HepG2 (cell line): ENCODE measurements around the gene SPNS3. TPM values are rescaled to one million over a fixed set of nuclear protein-coding genes. Genes with fewer than 3 reads are reported as not detected.

ENCODE experiments used
- ATAC-seq: fragments of 200-7000 bp; cut with Tn5 transposase; 3 replicates; pipeline ENCODE4 v1.9.1; 2020; ENCODE audit warnings: mild to moderate bottlenecking, moderate library complexity
- BruUV-seq: library from RNA; stranded (reverse); fragments of 400-500 nt; replicated peaks from 2 replicates; lab custom pipeline; 2021; lab: Mats Ljungman, UMichigan
- CTCF ChIA-PET: fragments of 300-600 bp; formaldehyde crosslinking; extraction: SDS; loops from one replicate; lab custom pipeline; 2021; ENCODE audit warnings: low total read pairs, inconsistent platforms, low intra/inter-chr PET ratio; lab: Yijun Ruan, JAX
- POLR2A ChIA-PET: fragments of 350-600 bp; sonication (Branson Sonifier 250); formaldehyde crosslinking; loops from one replicate; lab custom pipeline; 2020; ENCODE audit warnings: antibody characterized with exemption, inconsistent platforms; lab: Yijun Ruan, JAX
- DNase-seq: peaks from one replicate; pipeline ENCODE4 v3.0.0-alpha.2; 2015; ENCODE audit warnings: low spot score
- FAIRE-seq: peaks from 3 replicates; lab custom pipeline; 2011; peaks lifted over from hg19 to GRCh38; lab: Jason Lieb, UNC
- H2AFZ ChIP-seq: one replicate; pipeline ENCODE4 v1.6.1; 2011; ENCODE audit warnings: low read length, inconsistent platforms
- H3K27ac ChIP-seq: fragments of 300-600 bp; 3 replicates; pipeline ENCODE4 v1.8.0; 2011; ENCODE audit warnings: mixed run types, mild to moderate bottlenecking, mixed read lengths, low read length, inconsistent platforms; ENCODE audit not compliant: insufficient read depth; ENCODE audit errors: extremely low read length
- H3K27me3 ChIP-seq, 2 experiments: fragments of 200-600 bp in 1 of 2; 2 replicates in 1 of 2; 3 replicates in 1 of 2; pipeline versions ENCODE4 v1.6.0 to v1.8.0; 2011; ENCODE audit warnings: low read length in 2 of 2, mild to moderate bottlenecking in 2 of 2, moderate library complexity in 2 of 2, inconsistent platforms in 1 of 2; ENCODE audit not compliant: insufficient read depth in 2 of 2, control insufficient read depth in 1 of 2
- H3K36me3 ChIP-seq, 2 experiments: fragments of 200-600 bp in 1 of 2; replicated peaks in 1 of 2; 2 replicates in 1 of 2; 3 replicates in 1 of 2; pipeline versions ENCODE4 v1.5.1 to v1.8.0; 2011; ENCODE audit warnings: low read length in 2 of 2, inconsistent platforms in 1 of 2; ENCODE audit not compliant: insufficient read depth in 2 of 2, control insufficient read depth in 1 of 2
- H3K4me1 ChIP-seq: 2 replicates; pipeline ENCODE4 v1.5.1; 2012; ENCODE audit warnings: low read length, inconsistent platforms; ENCODE audit not compliant: insufficient read depth
- H3K4me2 ChIP-seq: 2 replicates; pipeline ENCODE4 v1.6.0; 2011; ENCODE audit warnings: low read depth, low read length, inconsistent platforms
- H3K4me3 ChIP-seq, 3 experiments: fragments of 200-600 bp in 1 of 3; sonication (generic), shearing (Covaris generic) in 1 of 3; replicated peaks in 1 of 3; 2 replicates each; pipeline ENCODE4 v1.5.1; 2011 to 2016; ENCODE audit warnings: low read length in 3 of 3, inconsistent platforms in 2 of 3, low read depth in 2 of 3, mild to moderate bottlenecking in 2 of 3, control low read depth in 1 of 3, mixed read lengths in 1 of 3; ENCODE audit not compliant: insufficient read depth in 1 of 3
- H3K79me2 ChIP-seq: one replicate; pipeline ENCODE4 v1.6.1; 2011; ENCODE audit warnings: low read length, inconsistent platforms; ENCODE audit not compliant: insufficient read depth
- H3K9ac ChIP-seq: 2 replicates; pipeline ENCODE4 v1.6.0; 2011; ENCODE audit warnings: mild to moderate bottlenecking, low read depth, low read length, inconsistent platforms; ENCODE audit not compliant: insufficient read depth
- H3K9me3 ChIP-seq: 2 replicates; pipeline ENCODE4 v1.5.1; 2012; ENCODE audit warnings: mild to moderate bottlenecking, low read length
- H4K20me1 ChIP-seq: 2 replicates; pipeline ENCODE4 v1.6.0; 2011; ENCODE audit warnings: inconsistent platforms, mild to moderate bottlenecking, low read length, moderate library complexity; ENCODE audit not compliant: insufficient read depth
- AGO2 ChIP-seq: fragments of 200-400 bp; formaldehyde crosslinking; optimal IDR thresholded peaks from 2 replicates; pipeline ENCODE3; 2017; ENCODE audit warnings: mild to moderate bottlenecking, low read depth, low read length, moderate library complexity
- AHR ChIP-seq: IDR thresholded peaks from 2 replicates; pipeline ENCODE4 v1.6.1; 2018; ENCODE audit warnings: missing genetic modification reagents, missing compliant biosample characterization
- ATF4 ChIP-seq, 2 experiments: fragments of 450-650 bp in 1 of 2; sonication (generic) in 1 of 2; formaldehyde crosslinking; IDR thresholded peaks; 2 replicates each; pipeline versions ENCODE4 v1.5.0 to v1.8.0; 2020 to 2022; ENCODE audit warnings: mild to moderate bottlenecking in 1 of 2, missing genetic modification reagents in 1 of 2
- CENPT ChIP-seq: sonication (generic); formaldehyde crosslinking; IDR thresholded peaks from 2 replicates; pipeline ENCODE4 v1.8.0; 2022; ENCODE audit warnings: low read depth, mild to moderate bottlenecking, moderate library complexity, missing genetic modification reagents
- HIVEP1 ChIP-seq: sonication (generic); formaldehyde crosslinking; IDR thresholded peaks from 2 replicates; pipeline ENCODE4 v1.4.0; 2020; ENCODE audit warnings: mild to moderate bottlenecking, missing genetic modification reagents
- MTA3 ChIP-seq: sonication (generic); formaldehyde crosslinking; IDR thresholded peaks from 2 replicates; pipeline ENCODE4 v1.4.0; 2020; ENCODE audit warnings: missing genetic modification reagents
- NONO ChIP-seq, 2 experiments: fragments of 450-650 bp in 1 of 2; sonication (generic) in 1 of 2; formaldehyde crosslinking in 1 of 2; IDR thresholded peaks in 1 of 2; conservative IDR thresholded peaks in 1 of 2; 2 replicates each; pipeline versions ENCODE4 v1.6.1 to v1.8.0; 2017 to 2022; ENCODE audit warnings: mild to moderate bottlenecking in 1 of 2, missing genetic modification reagents in 1 of 2, moderate library complexity in 1 of 2
- PRDM4 ChIP-seq: sonication (generic); formaldehyde crosslinking; IDR thresholded peaks from 2 replicates; pipeline ENCODE4 v1.9.0; 2021; ENCODE audit warnings: missing genetic modification reagents, borderline replicate concordance
- SMAD3 ChIP-seq: sonication (generic); formaldehyde crosslinking; IDR thresholded peaks from 2 replicates; pipeline ENCODE4 v1.4.0; 2020; ENCODE audit warnings: missing genetic modification reagents
- SNAI1 ChIP-seq: sonication (generic); formaldehyde crosslinking; IDR thresholded peaks from 2 replicates; pipeline ENCODE4 v1.5.0; 2020; ENCODE audit warnings: mild to moderate bottlenecking, missing genetic modification reagents, borderline replicate concordance
- STAT6 ChIP-seq: sonication (generic); formaldehyde crosslinking; IDR thresholded peaks from 2 replicates; pipeline ENCODE4 v1.4.0; 2020; ENCODE audit warnings: missing genetic modification reagents, mild to moderate bottlenecking, borderline replicate concordance
- TCF12 ChIP-seq, 2 experiments: fragments of 450-650 bp in 1 of 2; sonication (generic) in 1 of 2; formaldehyde crosslinking in 1 of 2; IDR thresholded peaks; 2 replicates each; pipeline versions ENCODE4 v1.6.1 to v1.8.0; 2017 to 2022; ENCODE audit warnings: antibody characterized with exemption in 1 of 2, mild to moderate bottlenecking in 1 of 2, missing genetic modification reagents in 1 of 2, moderate library complexity in 1 of 2
- ZBTB8A ChIP-seq: sonication (generic); formaldehyde crosslinking; IDR thresholded peaks from 2 replicates; pipeline ENCODE4 v1.4.0; 2020; ENCODE audit warnings: mild to moderate bottlenecking, low read depth, missing genetic modification reagents, borderline replicate concordance
- ZFAT ChIP-seq: sonication (generic); formaldehyde crosslinking; conservative IDR thresholded peaks from 2 replicates; pipeline ENCODE4 v1.8.1; 2023; ENCODE audit warnings: missing genetic modification reagents, inconsistent platforms
- ZNF234 ChIP-seq: sonication (generic); formaldehyde crosslinking; conservative IDR thresholded peaks from 2 replicates; pipeline ENCODE4 v1.5.1; 2020; ENCODE audit warnings: mild to moderate bottlenecking, missing genetic modification reagents
- ZNF451 ChIP-seq: sonication (generic); formaldehyde crosslinking; IDR thresholded peaks from 2 replicates; pipeline ENCODE4 v1.5.0; 2020; ENCODE audit warnings: mild to moderate bottlenecking, missing genetic modification reagents
- ZNF619 ChIP-seq: sonication (generic); formaldehyde crosslinking; IDR thresholded peaks from 2 replicates; pipeline ENCODE4 v1.4.0; 2020; ENCODE audit warnings: mild to moderate bottlenecking, missing genetic modification reagents
- ZNF816 ChIP-seq: sonication (generic); formaldehyde crosslinking; IDR thresholded peaks from 2 replicates; pipeline ENCODE4 v1.8.0; 2022; ENCODE audit warnings: missing genetic modification reagents, mild to moderate bottlenecking, borderline replicate concordance
- WGBS: methylation state at CpG from one replicate; pipeline ENCODE4 v1.1.6; 2017; ENCODE audit warnings: low lambda C conversion rate; 5-methylcytosine and 5-hydroxymethylcytosine counted together
- in situ Hi-C: cut with HindIII; loops from 2 replicates; pipeline ENCODE4 v1.10.0; 2017; ENCODE audit warnings: low pct_unique_long_range_greater_than_20kb; ENCODE audit not compliant: extremely low pct_ligation_motif_present
- intact Hi-C: fragments of 100-400 bp; cut with micrococcal nuclease; formaldehyde crosslinking; loops from one replicate; pipeline ENCODE4 v1.10.0; 2022; ENCODE audit not compliant: unreplicated experiment
- polyA plus RNA-seq, 8 experiments: library from polyadenylated mRNA; depleted of rRNA in 3 of 8; stranded (reverse) in 7 of 8; unstranded in 1 of 8; fragments of >200 nt; fragmentation: Illumina TruSeq in 4 of 8; extraction: Trizol in 4 of 8; gene quantifications; 2 replicates each; pipeline versions ENCODE4 v1.2.1 to v1.2.3, GENCODE V29; 2011 to 2016; ENCODE audit warnings: low read depth in 4 of 8, missing spikeins in 1 of 8, mixed read lengths in 1 of 8; ENCODE audit not compliant: insufficient read depth in 1 of 8
- total RNA-seq, 5 experiments: library from RNA; depleted of rRNA; stranded (reverse); fragments of >200 nt; fragmentation: Illumina TruSeq; extraction: Trizol; gene quantifications; 2 replicates each; pipeline ENCODE4 v1.2.3, GENCODE V29; 2016; ENCODE audit warnings: low read depth in 1 of 5

Gene SPNS3
- total and polyA plus RNA-seq, 2 of the 13 experiments (the other 11 are each of a cell fraction or from before 2014, with no cell fraction given): not detected

DNA sequence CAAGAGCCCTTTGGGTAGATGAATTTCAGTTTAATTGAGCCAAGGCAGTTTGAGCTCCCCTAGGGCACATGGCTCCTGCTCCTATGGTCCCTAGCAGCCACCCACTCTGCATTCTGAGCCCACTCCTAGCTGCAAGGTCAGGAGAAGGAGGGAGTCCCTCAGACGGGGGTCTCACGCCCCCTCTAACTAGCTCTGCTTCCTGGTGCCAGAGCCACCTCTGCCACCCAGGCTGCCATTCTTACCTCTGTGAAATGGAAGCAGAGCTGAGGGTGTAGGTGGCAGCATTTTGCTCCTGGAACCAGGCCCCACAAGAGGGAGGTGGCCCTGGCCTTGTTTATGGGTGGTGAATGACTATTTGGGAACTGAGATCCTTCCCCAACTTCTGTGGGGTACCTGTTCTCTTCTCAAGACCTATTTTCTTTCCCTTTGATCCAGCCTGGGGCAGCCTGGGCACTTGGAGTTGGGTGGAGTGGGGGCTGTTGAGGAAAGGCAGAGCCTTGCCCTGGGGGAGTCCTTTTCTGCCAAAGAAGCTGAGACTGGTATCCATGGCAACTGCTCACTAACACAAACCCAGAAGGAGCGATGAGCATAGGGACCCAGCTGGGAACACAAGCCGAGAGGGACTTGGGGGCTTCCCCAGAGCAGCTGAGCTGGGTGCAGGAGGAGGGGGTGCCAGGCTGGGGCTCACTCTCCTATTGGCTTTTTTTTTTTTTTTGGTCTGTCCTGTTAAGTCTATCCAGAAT is 69.7 kb downstream of the SPNS3 start:
- no TSS peak for BruUV-seq
- H3K4me2 ChIP-seq: no peak overlapping the region
- CTCF ChIA-PET: no interaction called here
- H3K27ac ChIP-seq: no peak overlapping the region
- no peaks in the 10 kb centered on the region for H3K79me2 ChIP-seq
- WGBS: 24% methylated on average over 2 of the region's 4 CpGs
- H3K27me3 ChIP-seq: peaks cover 3 to 66% of the 10 kb centered on the region in 2 experiments; a peak in 4 of 5 replicates
- ATAC-seq (no peak), DNase-seq (no peak), FAIRE-seq (no peak)
- 0 out of 2 replicates have a peak, but pooled peaks cover 6% of the 10 kb centered on the region for H4K20me1 ChIP-seq
- POLR2A ChIA-PET: no interaction called here
- in situ Hi-C loops (no loop called here), intact Hi-C loops (no loop called here)
- peaks cover 22% of the 10 kb centered on the region for H3K4me1 ChIP-seq
- H3K9me3 ChIP-seq: no peaks in the 10 kb centered on the region
- H3K4me3 ChIP-seq: no peak overlapping the region
- H3K36me3 ChIP-seq: no peaks in the 10 kb centered on the region
- H3K9ac ChIP-seq: no peak overlapping the region
- no peak overlapping the region for H2AFZ ChIP-seq
- TF ChIP-seq SNAI1 (CRISPR knock-in tag) (no peak), TCF12 (IDR thresholded peaks at IDR 0.05) (no peak), TCF12 (CRISPR knock-in tag; IDR thresholded peaks at IDR 0.05) (no peak), ZNF234 (CRISPR knock-in tag) (no peak), HIVEP1 (CRISPR knock-in tag) (no peak), ZFAT (CRISPR knock-in tag) (no peak), NONO (IDR thresholded peaks at IDR 0.05) (no peak), NONO (CRISPR knock-in tag; conservative IDR thresholded peaks at IDR 0.05) (no peak), STAT6 (CRISPR knock-in tag) (no peak), PRDM4 (CRISPR knock-in tag) (no peak), SMAD3 (CRISPR knock-in tag) (no peak), ATF4 (CRISPR knock-in tag; IDR thresholded peaks at IDR 0.05) (no peak), AHR (CRISPR knock-in tag) (no peak), AGO2 (no peak), ZNF619 (CRISPR knock-in tag) (no peak), MTA3 (CRISPR knock-in tag) (no peak), ZNF816 (no peak), CENPT (no peak), ZNF451 (CRISPR knock-in tag) (no peak), ZBTB8A (no peak)
